GM19452 (cell line): ENCODE results near the gene METTL2A.
A peak's percentile ranks its signal among the peaks of the same experiment; 100 is the strongest.
"Not testable (repeated sequence)": the region's sequence is repeated elsewhere in the genome, so short reads cannot be mapped to it uniquely, and the experiment has no call there.

ENCODE experiments used
- ATAC-seq: cut with Tn5 transposase; IDR thresholded peaks from one replicate; pipeline ENCODE4 v1.9.1; 2021; ENCODE audit not compliant: unreplicated experiment

Gene METTL2A

GRCh38 chr17:62471380-62471880 is 47.7 kb downstream of the METTL2A start:
- not testable (repeated sequence) for ATAC-seq

GRCh38 chr17:62473030-62473982 is 49.6 kb downstream of the METTL2A start:
- ATAC-seq: not testable (repeated sequence)

GRCh38 chr17:62477111-62477510 is 53.4 kb downstream of the METTL2A start:
- not testable (repeated sequence) for ATAC-seq

- peak; percentile 30 for ATAC-seq
Observed at GRCh38 chr17:62477718-62478408, 54.2 kb downstream of the METTL2A start.

GRCh38 chr17:62478424-62478879 is 54.8 kb downstream of the METTL2A start, which contains the start of gene TLK2:
Gene TLK2, plus strand, starts transcription at chr17:62478825. Its CDS starts 2,301 bp downstream, at chr17:62481126.
- peak; percentile 68 for ATAC-seq

- peak; percentile 41 for ATAC-seq
Observed at GRCh38 chr17:62478880-62479638, 55.4 kb downstream of the METTL2A start.

- not testable (repeated sequence) for ATAC-seq
Observed at GRCh38 chr17:62479639-62480258, 56.1 kb downstream of the METTL2A start.

GRCh38 chr17:62482553-62482952 is 58.9 kb downstream of the METTL2A start:
- ATAC-seq: not testable (repeated sequence)

- ATAC-seq: not testable (repeated sequence)
Observed at GRCh38 chr17:62490990-62491389, 67.3 kb downstream of the METTL2A start.

GRCh38 chr17:62493049-62493655 is 69.5 kb downstream of the METTL2A start:
- ATAC-seq: not testable (repeated sequence)

- not testable (repeated sequence) for ATAC-seq
Observed at GRCh38 chr17:62494073-62494472, 70.4 kb downstream of the METTL2A start.

- not testable (repeated sequence) for ATAC-seq
Observed at GRCh38 chr17:62496344-62496743, 72.6 kb downstream of the METTL2A start.

GRCh38 chr17:62498796-62499195 is 75.1 kb downstream of the METTL2A start:
- ATAC-seq: not testable (repeated sequence)
